GM12878 (cell line): ENCODE measurements around the gene PRKAB2.

Source experiments
- CEBPB ChIP-seq, 2 experiments: fragments of 150-350 bp in 1 of 2; IDR thresholded peaks; 2 replicates each; pipeline ENCODE4 v1.6.1; 2012 to 2014; ENCODE audit warnings: low read depth in 2 of 2, low read length in 2 of 2, borderline replicate concordance in 1 of 2, inconsistent platforms in 1 of 2
- CHD2 ChIP-seq: IDR thresholded peaks from 2 replicates; pipeline ENCODE4 v1.6.1; 2011; ENCODE audit warnings: low read depth, low read length, improper control_type of control experiment, borderline replicate concordance
- CREM ChIP-seq: IDR thresholded peaks from 2 replicates; pipeline ENCODE4 v1.6.1; 2014; ENCODE audit warnings: antibody characterized with exemption, low read depth
- EZH2 ChIP-seq: IDR thresholded peaks from 2 replicates; pipeline ENCODE4 v1.6.1; 2012; ENCODE audit warnings: low read depth, mild to moderate bottlenecking, control low read depth, inconsistent platforms, low read length, borderline replicate concordance; ENCODE audit not compliant: control insufficient read depth
- HDAC6 ChIP-seq: fragments of 200-600 bp; sonication (generic); IDR thresholded peaks from one replicate; pipeline ENCODE4 v1.8.0; 2017; ENCODE audit warnings: antibody characterized with exemption; ENCODE audit not compliant: unreplicated experiment
- JUND ChIP-seq: IDR thresholded peaks from 2 replicates; pipeline ENCODE4 v1.6.1; 2012; ENCODE audit warnings: low read depth, mild to moderate bottlenecking, low read length, improper control_type of control experiment, moderate library complexity
- POLR2A ChIP-seq: IDR thresholded peaks from 2 replicates; pipeline ENCODE4 v1.6.1; 2011; ENCODE audit warnings: low read depth, mild to moderate bottlenecking, low read length
- RELA ChIP-seq: fragments of 450-650 bp; IDR thresholded peaks from 2 replicates; pipeline ENCODE4 v1.8.0; 2014; ENCODE audit warnings: borderline replicate concordance; ENCODE audit not compliant: partially characterized antibody
- TBL1XR1 ChIP-seq: IDR thresholded peaks from 2 replicates; pipeline ENCODE4 v1.6.1; 2012; ENCODE audit warnings: low read depth, low read length, improper control_type of control experiment
- TF ChIP-seq, protein P1 (sequence below), 3 experiments: IDR thresholded peaks in 2 of 3; conservative IDR thresholded peaks in 1 of 3; 2 replicates each; pipeline ENCODE4 v1.5.1; 2011; ENCODE audit warnings: low read depth in 3 of 3, low read length in 3 of 3, mild to moderate bottlenecking in 3 of 3, control low read depth in 2 of 3, moderate library complexity in 2 of 3, inconsistent platforms in 1 of 3, mixed read lengths in 1 of 3; ENCODE audit not compliant: control insufficient read depth in 2 of 3, insufficient read depth in 1 of 3; ENCODE audit errors: extremely low read depth in 1 of 3
- TF ChIP-seq, protein P2 (sequence below): fragments of 450-650 bp; formaldehyde crosslinking; IDR thresholded peaks from 2 replicates; pipeline ENCODE4 v1.4.0; 2020; ENCODE audit warnings: mild to moderate bottlenecking, moderate library complexity
- TF ChIP-seq, protein P3 (sequence below): fragments of 450-650 bp; formaldehyde crosslinking; IDR thresholded peaks from 2 replicates; pipeline ENCODE4 v1.4.0; 2022; ENCODE audit warnings: mild to moderate bottlenecking, moderate library complexity

DNA sequence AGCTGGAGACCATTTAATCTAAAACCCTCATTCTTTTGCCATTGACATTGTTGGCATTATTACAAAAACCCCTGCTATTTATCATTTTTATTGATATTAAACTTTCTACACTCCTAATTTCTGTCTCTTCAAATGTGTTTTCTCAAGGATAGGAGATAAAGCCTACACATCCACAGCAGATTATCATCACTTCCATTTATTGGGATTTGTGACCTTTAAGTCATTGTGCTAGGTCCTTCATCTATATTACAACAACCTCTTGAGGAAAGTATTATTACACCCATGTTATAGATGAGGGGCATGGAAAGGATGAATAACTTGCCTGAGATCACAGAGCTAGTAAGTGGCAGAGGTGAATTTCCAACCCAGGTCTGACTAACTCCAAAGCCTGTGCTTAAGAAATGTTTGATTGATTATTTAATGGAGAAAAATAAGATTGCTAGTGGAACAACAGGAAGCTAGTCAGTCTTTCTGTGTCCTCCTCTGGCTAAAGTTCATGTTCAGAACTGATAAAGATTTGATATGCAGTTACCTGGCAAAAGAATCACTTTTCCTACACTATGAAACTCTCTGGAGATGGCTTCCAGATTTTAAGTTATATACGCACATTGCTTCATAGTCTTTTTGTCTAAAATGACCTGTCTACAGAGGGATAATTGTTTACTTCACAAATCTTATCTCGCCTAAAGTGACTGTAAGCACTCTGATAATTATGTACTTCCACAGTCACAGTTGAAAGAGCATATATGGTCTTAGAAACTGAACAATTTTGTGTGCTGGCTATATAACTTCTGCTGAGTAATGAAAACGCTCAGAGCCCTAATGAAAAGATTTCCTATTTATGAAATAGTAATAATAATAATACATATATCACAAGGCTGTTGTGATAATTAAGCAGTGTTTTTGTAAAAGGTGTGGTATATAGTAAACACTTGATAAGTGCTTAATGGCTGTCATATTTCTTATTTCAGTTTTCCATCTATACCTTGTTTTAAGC, 37.9 kb upstream of the PRKAB2 start:
- TF ChIP-seq EZH2 (no peak), CEBPB (IDR thresholded peaks at IDR 0.05; ENCODE audit: borderline replicate concordance in 1 of 2, low read depth in 2 of 2, low read length in 2 of 2) (no peak), TBL1XR1 (no peak), CREM (no peak), CHD2 (no peak), HDAC6 (no peak), RELA (no peak), JUND (no peak), POLR2A (no peak)
- TF ChIP-seq, protein P1, sequence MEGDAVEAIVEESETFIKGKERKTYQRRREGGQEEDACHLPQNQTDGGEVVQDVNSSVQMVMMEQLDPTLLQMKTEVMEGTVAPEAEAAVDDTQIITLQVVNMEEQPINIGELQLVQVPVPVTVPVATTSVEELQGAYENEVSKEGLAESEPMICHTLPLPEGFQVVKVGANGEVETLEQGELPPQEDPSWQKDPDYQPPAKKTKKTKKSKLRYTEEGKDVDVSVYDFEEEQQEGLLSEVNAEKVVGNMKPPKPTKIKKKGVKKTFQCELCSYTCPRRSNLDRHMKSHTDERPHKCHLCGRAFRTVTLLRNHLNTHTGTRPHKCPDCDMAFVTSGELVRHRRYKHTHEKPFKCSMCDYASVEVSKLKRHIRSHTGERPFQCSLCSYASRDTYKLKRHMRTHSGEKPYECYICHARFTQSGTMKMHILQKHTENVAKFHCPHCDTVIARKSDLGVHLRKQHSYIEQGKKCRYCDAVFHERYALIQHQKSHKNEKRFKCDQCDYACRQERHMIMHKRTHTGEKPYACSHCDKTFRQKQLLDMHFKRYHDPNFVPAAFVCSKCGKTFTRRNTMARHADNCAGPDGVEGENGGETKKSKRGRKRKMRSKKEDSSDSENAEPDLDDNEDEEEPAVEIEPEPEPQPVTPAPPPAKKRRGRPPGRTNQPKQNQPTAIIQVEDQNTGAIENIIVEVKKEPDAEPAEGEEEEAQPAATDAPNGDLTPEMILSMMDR (IDR thresholded peaks at IDR 0.05 in 2 of 3, conservative IDR thresholded peaks at IDR 0.05 in 1 of 3; ENCODE audit: control insufficient read depth in 2 of 3, extremely low read depth in 1 of 3, insufficient read depth in 1 of 3, low read depth in 3 of 3, low read length in 3 of 3) = no peak
- TF ChIP-seq, protein P2, sequence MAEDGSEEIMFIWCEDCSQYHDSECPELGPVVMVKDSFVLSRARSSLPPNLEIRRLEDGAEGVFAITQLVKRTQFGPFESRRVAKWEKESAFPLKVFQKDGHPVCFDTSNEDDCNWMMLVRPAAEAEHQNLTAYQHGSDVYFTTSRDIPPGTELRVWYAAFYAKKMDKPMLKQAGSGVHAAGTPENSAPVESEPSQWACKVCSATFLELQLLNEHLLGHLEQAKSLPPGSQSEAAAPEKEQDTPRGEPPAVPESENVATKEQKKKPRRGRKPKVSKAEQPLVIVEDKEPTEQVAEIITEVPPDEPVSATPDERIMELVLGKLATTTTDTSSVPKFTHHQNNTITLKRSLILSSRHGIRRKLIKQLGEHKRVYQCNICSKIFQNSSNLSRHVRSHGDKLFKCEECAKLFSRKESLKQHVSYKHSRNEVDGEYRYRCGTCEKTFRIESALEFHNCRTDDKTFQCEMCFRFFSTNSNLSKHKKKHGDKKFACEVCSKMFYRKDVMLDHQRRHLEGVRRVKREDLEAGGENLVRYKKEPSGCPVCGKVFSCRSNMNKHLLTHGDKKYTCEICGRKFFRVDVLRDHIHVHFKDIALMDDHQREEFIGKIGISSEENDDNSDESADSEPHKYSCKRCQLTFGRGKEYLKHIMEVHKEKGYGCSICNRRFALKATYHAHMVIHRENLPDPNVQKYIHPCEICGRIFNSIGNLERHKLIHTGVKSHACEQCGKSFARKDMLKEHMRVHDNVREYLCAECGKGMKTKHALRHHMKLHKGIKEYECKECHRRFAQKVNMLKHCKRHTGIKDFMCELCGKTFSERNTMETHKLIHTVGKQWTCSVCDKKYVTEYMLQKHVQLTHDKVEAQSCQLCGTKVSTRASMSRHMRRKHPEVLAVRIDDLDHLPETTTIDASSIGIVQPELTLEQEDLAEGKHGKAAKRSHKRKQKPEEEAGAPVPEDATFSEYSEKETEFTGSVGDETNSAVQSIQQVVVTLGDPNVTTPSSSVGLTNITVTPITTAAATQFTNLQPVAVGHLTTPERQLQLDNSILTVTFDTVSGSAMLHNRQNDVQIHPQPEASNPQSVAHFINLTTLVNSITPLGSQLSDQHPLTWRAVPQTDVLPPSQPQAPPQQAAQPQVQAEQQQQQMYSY (CRISPR knock-in tag) = no peak
- TF ChIP-seq, protein P3, sequence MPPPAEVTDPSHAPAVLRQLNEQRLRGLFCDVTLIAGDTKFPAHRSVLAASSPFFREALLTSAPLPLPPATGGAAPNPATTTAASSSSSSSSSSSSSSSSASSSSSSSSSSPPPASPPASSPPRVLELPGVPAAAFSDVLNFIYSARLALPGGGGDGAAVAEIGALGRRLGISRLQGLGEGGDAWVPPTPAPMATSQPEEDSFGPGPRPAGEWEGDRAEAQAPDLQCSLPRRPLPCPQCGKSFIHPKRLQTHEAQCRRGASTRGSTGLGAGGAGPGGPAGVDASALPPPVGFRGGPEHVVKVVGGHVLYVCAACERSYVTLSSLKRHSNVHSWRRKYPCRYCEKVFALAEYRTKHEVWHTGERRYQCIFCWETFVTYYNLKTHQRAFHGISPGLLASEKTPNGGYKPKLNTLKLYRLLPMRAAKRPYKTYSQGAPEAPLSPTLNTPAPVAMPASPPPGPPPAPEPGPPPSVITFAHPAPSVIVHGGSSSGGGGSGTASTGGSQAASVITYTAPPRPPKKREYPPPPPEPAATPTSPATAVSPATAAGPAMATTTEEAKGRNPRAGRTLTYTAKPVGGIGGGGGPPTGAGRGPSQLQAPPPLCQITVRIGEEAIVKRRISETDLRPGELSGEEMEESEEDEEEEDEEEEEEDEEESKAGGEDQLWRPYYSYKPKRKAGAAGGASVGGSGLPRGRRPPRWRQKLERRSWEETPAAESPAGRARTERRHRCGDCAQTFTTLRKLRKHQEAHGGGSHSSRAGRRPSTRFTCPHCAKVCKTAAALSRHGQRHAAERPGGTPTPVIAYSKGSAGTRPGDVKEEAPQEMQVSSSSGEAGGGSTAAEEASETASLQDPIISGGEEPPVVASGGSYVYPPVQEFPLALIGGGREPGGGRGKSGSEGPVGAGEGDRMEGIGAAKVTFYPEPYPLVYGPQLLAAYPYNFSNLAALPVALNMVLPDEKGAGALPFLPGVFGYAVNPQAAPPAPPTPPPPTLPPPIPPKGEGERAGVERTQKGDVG (CRISPR knock-in tag) = no peak
